ENCODE measurements around the gene ITPR2. TPM values are rescaled to one million over a fixed set of nuclear protein-coding genes. Genes with fewer than 3 reads are reported as not detected.

ITPR2 gene
- total RNA-seq, 1 experiment from 2014 or later, result 4.0 TPM

GRCh38 chr12:26689281-26689841 lies 143.6 kb downstream of the ITPR2 start:
- ATAC-seq, result no peak
- Histone ChIP-seq H3K9me3 (ENCODE audit: low read length) (no peaks in the 10 kb centered on the region), H3F3A (ENCODE audit: low read length, unreplicated experiment) (peaks cover 6% of the 10 kb centered on the region), H3K4me1 (ENCODE audit: insufficient read depth, low read length) (peaks cover 48% of the 10 kb centered on the region), H3K4me2 (ENCODE audit: low read length) (no peak overlapping the region), H3K36me3 (ENCODE audit: low read depth, low read length) (no peaks in the 10 kb centered on the region), H3K27me3 (ENCODE audit: low read length) (no peaks in the 10 kb centered on the region), H2AFZ (ENCODE audit: low read length) (no peak overlapping the region), H4K20me1 (ENCODE audit: low read length) (no peaks in the 10 kb centered on the region), H3K9me2 (replicated peaks; ENCODE audit: low read length) (no peaks in the 10 kb centered on the region), H3K4me3 (ENCODE audit: low read length) (no peak overlapping the region), H3K9ac (ENCODE audit: low read length) (no peak overlapping the region), H3K27ac (ENCODE audit: low read length) (no peak overlapping the region), H3K79me2 (ENCODE audit: low read length) (no peaks in the 10 kb centered on the region)
- DNase-seq, result no peak
- no TSS peak for BruUV-seq (replicated peaks)
- TF ChIP-seq, protein P1, sequence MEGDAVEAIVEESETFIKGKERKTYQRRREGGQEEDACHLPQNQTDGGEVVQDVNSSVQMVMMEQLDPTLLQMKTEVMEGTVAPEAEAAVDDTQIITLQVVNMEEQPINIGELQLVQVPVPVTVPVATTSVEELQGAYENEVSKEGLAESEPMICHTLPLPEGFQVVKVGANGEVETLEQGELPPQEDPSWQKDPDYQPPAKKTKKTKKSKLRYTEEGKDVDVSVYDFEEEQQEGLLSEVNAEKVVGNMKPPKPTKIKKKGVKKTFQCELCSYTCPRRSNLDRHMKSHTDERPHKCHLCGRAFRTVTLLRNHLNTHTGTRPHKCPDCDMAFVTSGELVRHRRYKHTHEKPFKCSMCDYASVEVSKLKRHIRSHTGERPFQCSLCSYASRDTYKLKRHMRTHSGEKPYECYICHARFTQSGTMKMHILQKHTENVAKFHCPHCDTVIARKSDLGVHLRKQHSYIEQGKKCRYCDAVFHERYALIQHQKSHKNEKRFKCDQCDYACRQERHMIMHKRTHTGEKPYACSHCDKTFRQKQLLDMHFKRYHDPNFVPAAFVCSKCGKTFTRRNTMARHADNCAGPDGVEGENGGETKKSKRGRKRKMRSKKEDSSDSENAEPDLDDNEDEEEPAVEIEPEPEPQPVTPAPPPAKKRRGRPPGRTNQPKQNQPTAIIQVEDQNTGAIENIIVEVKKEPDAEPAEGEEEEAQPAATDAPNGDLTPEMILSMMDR (conservative IDR thresholded peaks at IDR 0.05; ENCODE audit: low read depth, low read length), result no peak
- TF ChIP-seq EZH2phosphoT487 (IDR thresholded peaks at IDR 0.05; ENCODE audit: borderline replicate concordance, low read length) (no peak), EZH2 (IDR thresholded peaks at IDR 0.05; ENCODE audit: low read length, unreplicated experiment) (no peak)
- intact Hi-C loops (cut with micrococcal nuclease), result no loop called here
- POLR2A ChIA-PET (ENCODE audit: unreplicated experiment), result no interaction called here
- CTCF ChIA-PET, result no interaction called here

DNA sequence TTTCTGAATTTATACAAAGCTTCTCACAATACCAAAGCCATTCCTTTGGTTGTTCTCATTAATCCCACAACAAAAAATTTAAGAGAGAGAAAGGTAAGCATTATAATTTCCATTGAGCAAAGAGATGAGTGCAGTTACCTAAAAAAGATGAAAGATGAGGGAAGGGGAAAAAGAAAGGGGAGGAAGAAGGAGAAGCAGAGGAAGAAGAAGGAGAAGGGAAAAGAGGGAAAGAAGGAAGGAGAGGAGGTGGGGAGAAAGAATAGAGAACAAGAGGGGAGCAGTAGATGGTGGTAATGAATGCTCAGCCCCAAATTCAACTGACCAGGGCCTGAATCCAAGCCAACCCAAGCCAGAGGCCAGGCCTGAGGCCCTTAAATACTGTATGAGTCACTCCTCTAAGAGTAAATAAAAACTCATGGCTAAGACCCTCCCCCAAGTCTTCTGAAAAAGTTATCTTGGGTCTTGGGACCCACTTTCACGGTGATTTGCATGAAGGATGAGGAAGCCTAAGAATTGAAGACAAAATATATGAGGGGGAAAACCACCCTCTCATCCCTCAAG lies 144.6 kb downstream of the ITPR2 start:
- H3K79me2 ChIP-seq (ENCODE audit: low read length), result no peaks in the 10 kb centered on the region
- BruUV-seq (replicated peaks), result no TSS peak
- peaks cover 6% of the 10 kb centered on the region for H3F3A ChIP-seq (ENCODE audit: low read length, unreplicated experiment)
- H3K27me3 ChIP-seq (ENCODE audit: low read length), result no peaks in the 10 kb centered on the region
- H3K4me3 ChIP-seq (ENCODE audit: low read length), result no peak overlapping the region
- H4K20me1 ChIP-seq (ENCODE audit: low read length), result no peaks in the 10 kb centered on the region
- no peak overlapping the region for H3K27ac ChIP-seq (ENCODE audit: low read length)
- ATAC-seq, result no peak
- H3K9ac ChIP-seq (ENCODE audit: low read length), result no peak overlapping the region
- TF ChIP-seq, protein P1 (conservative IDR thresholded peaks at IDR 0.05; ENCODE audit: low read depth, low read length), result no peak
- no peak for TF ChIP-seq EZH2 (IDR thresholded peaks at IDR 0.05; ENCODE audit: low read length, unreplicated experiment)
- no peak for TF ChIP-seq EZH2phosphoT487 (IDR thresholded peaks at IDR 0.05; ENCODE audit: borderline replicate concordance, low read length)
- DNase-seq, result peak; percentile 34
- ChIA-PET CTCF (no interaction called here), POLR2A (ENCODE audit: unreplicated experiment) (no interaction called here)
- intact Hi-C loops (cut with micrococcal nuclease), result no loop called here
- no peaks in the 10 kb centered on the region for H3K9me2 ChIP-seq (replicated peaks; ENCODE audit: low read length)
- H3K9me3 ChIP-seq (ENCODE audit: low read length), result no peaks in the 10 kb centered on the region
- H2AFZ ChIP-seq (ENCODE audit: low read length), result no peak overlapping the region
- peaks cover 48% of the 10 kb centered on the region for H3K4me1 ChIP-seq (ENCODE audit: insufficient read depth, low read length)
- no peak overlapping the region for H3K4me2 ChIP-seq (ENCODE audit: low read length)
- 0 out of 2 replicates have a peak, but pooled peaks cover 3% of the 10 kb centered on the region for H3K36me3 ChIP-seq (ENCODE audit: low read depth, low read length)

- CTCF ChIA-PET, result no interaction called here
- DNase-seq (no peak), ATAC-seq (no peak)
- TF ChIP-seq EZH2 (IDR thresholded peaks at IDR 0.05; ENCODE audit: low read length, unreplicated experiment), result no peak
- no peak for TF ChIP-seq EZH2phosphoT487 (IDR thresholded peaks at IDR 0.05; ENCODE audit: borderline replicate concordance, low read length)
- TF ChIP-seq, protein P1 (conservative IDR thresholded peaks at IDR 0.05; ENCODE audit: low read depth, low read length), result no peak
- Histone ChIP-seq H3K4me2 (ENCODE audit: low read length) (peak overlapping the region; percentile 13), H3K79me2 (ENCODE audit: low read length) (no peaks in the 10 kb centered on the region), H3F3A (ENCODE audit: low read length, unreplicated experiment) (peaks cover 6% of the 10 kb centered on the region), H3K4me3 (ENCODE audit: low read length) (no peak overlapping the region), H3K27ac (ENCODE audit: low read length) (no peak overlapping the region), H2AFZ (ENCODE audit: low read length) (peak overlapping the region; percentile 40), H4K20me1 (ENCODE audit: low read length) (no peaks in the 10 kb centered on the region), H3K4me1 (ENCODE audit: insufficient read depth, low read length) (peaks cover 40% of the 10 kb centered on the region), H3K9me2 (replicated peaks; ENCODE audit: low read length) (no peaks in the 10 kb centered on the region), H3K27me3 (ENCODE audit: low read length) (no peaks in the 10 kb centered on the region), H3K36me3 (ENCODE audit: low read depth, low read length) (0 out of 2 replicates have a peak, but pooled peaks cover 5% of the 10 kb centered on the region), H3K9me3 (ENCODE audit: low read length) (no peaks in the 10 kb centered on the region), H3K9ac (ENCODE audit: low read length) (no peak overlapping the region)
- no TSS peak for BruUV-seq (replicated peaks)
- intact Hi-C loops (cut with micrococcal nuclease), result no loop called here
- POLR2A ChIA-PET (ENCODE audit: unreplicated experiment), result no interaction called here
Measured at GRCh38 chr12:26686408-26686807, 146.6 kb downstream of the ITPR2 start.

All from PC-3 (cell line).